ENCODE data around the gene ZNRF1. TPM values are rescaled to one million over a fixed set of nuclear protein-coding genes. Genes with fewer than 3 reads are reported as not detected.

Gene ZNRF1
- total and polyA plus RNA-seq, 2 of the 4 experiments (the other 2 are of a cell fraction) = 8.2 to 20.7 TPM

GRCh38 chr16:75074920-75075687, 76.3 kb downstream of the ZNRF1 start:
- Histone ChIP-seq H2AK5ac (ENCODE audit: low read depth, low read length) (no peak overlapping the region), H2AK9ac (replicated peaks; ENCODE audit: low read depth, low read length, poor library complexity) (no peak overlapping the region), H3K79me1 (ENCODE audit: low read depth in 1 of 2, low read length in 2 of 2) (peaks cover 52 to 78% of the 10 kb centered on the region in 2 experiments), H2BK20ac (ENCODE audit: low read depth, low read length) (no peak overlapping the region), H3K18ac (ENCODE audit: low read depth, low read length) (no peak overlapping the region), H2BK5ac (ENCODE audit: low read depth, low read length, poor library complexity, severe bottlenecking) (no peak overlapping the region), H3K4me1 (ENCODE audit: control insufficient read depth, insufficient read depth, low read length) (peaks cover 14% of the 10 kb centered on the region), H3K9ac (ENCODE audit: low read depth, low read length) (no peak overlapping the region), H3K27me3 (ENCODE audit: control insufficient read depth, insufficient read depth, low read length) (no peaks in the 10 kb centered on the region), H2BK120ac (ENCODE audit: low read depth, low read length) (no peak overlapping the region), H4K91ac (ENCODE audit: insufficient read depth, low read depth, low read length) (no peak overlapping the region), H2BK15ac (ENCODE audit: low read depth, low read length) (no peak overlapping the region), H4K8ac (ENCODE audit: low read depth in 2 of 2, low read length in 2 of 2) (no peak overlapping the region), H3K4me3 (ENCODE audit: insufficient read depth, low read depth, low read length) (no peak overlapping the region), H3K9me3 (ENCODE audit: control insufficient read depth, insufficient read depth, low read length) (no peaks in the 10 kb centered on the region), H3K27ac (ENCODE audit: insufficient read depth, low read length) (no peak overlapping the region), H4K5ac (ENCODE audit: low read depth, low read length) (no peak overlapping the region), H4K20me1 (ENCODE audit: insufficient read depth, low read length) (peaks cover 53% of the 10 kb centered on the region), H3K9me1 (ENCODE audit: insufficient read depth, low read length) (peaks cover 23% of the 10 kb centered on the region), H3K14ac (replicated peaks; ENCODE audit: low read depth, low read length) (no peak overlapping the region; the same call in 1 of the 2 replicates), H3K4me2 (ENCODE audit: low read depth, low read length) (no peak overlapping the region), H3K4ac (ENCODE audit: low read depth, low read length) (no peak overlapping the region), H3K36me3 (ENCODE audit: control insufficient read depth, insufficient read depth, low read length) (no peaks in the 10 kb centered on the region), H3K56ac (ENCODE audit: extremely low read depth, insufficient read depth, low read length) (no peak overlapping the region), H3K23ac (ENCODE audit: low read depth, low read length) (no peak overlapping the region), H2AFZ (replicated peaks; ENCODE audit: low read length, poor library complexity) (no peak overlapping the region)
- TF ChIP-seq NFE2L2 (IDR thresholded peaks at IDR 0.05; ENCODE audit: low read depth, low read length) = no peak
- no peak for TF ChIP-seq BHLHE40 (IDR thresholded peaks at IDR 0.05; ENCODE audit: low read depth, low read length)
- TF ChIP-seq RCOR1 (IDR thresholded peaks at IDR 0.05; ENCODE audit: insufficient replicate concordance, low read length) = no peak
- TF ChIP-seq USF2 (IDR thresholded peaks at IDR 0.05; ENCODE audit: low read depth, low read length) = no peak
- no peak for TF ChIP-seq MXI1 (IDR thresholded peaks at IDR 0.05; ENCODE audit: borderline replicate concordance, low read depth, low read length)
- no peak for TF ChIP-seq CHD1 (IDR thresholded peaks at IDR 0.05; ENCODE audit: low read depth, low read length)
- no peak for TF ChIP-seq RFX5 (IDR thresholded peaks at IDR 0.05; ENCODE audit: low read depth, low read length)
- TF ChIP-seq FOS (IDR thresholded peaks at IDR 0.05; ENCODE audit: low read depth, low read length) = no peak
- TF ChIP-seq POLR2A (IDR thresholded peaks at IDR 0.05; ENCODE audit: low read depth, low read length) = no peak
- TF ChIP-seq ELK1 (IDR thresholded peaks at IDR 0.05; ENCODE audit: borderline replicate concordance, low read depth, low read length) = no peak
- no peak for TF ChIP-seq SMC3 (IDR thresholded peaks at IDR 0.05; ENCODE audit: low read depth, low read length)
- no peak for TF ChIP-seq MAZ (IDR thresholded peaks at IDR 0.05; ENCODE audit: borderline replicate concordance, low read depth, low read length)
- no peak for TF ChIP-seq CTCF (conservative IDR thresholded peaks at IDR 0.05; ENCODE audit: low read depth, low read length)
- TF ChIP-seq RAD21 (IDR thresholded peaks at IDR 0.05; ENCODE audit: low read length) = no peak
- TF ChIP-seq MAFK (IDR thresholded peaks at IDR 0.05; ENCODE audit: low read depth, low read length) = no peak
- TF ChIP-seq CEBPB (IDR thresholded peaks at IDR 0.05; ENCODE audit: low read depth, low read length) = no peak
- DNase-seq (no peak), ATAC-seq (ENCODE audit: low read depth) (no peak)
- CTCF ChIA-PET = no interaction called here
- dilution Hi-C loops (cut with HindIII; ENCODE audit: low sequenced_read_pairs, unreplicated experiment) = no loop called here
- POLR2A ChIA-PET (ENCODE audit: unreplicated experiment) = no interaction called here
- intact Hi-C loops (cut with micrococcal nuclease) = no loop called here
- BruUV-seq (replicated peaks) = no TSS peak
- no CpG with 5 or more reads among the region's 12 CpGs for WGBS, 2 experiments (ENCODE audit: extremely low coverage in 2 of 2, insufficient read length in 1 of 2)
- in situ Hi-C loops (cut with MboI; ENCODE audit: low sequenced_read_pairs) = no loop called here
